ENCODE data around the gene TSNAXIP1. TPM values are rescaled to one million over a fixed set of nuclear protein-coding genes. Genes with fewer than 3 reads are reported as not detected.

Gene TSNAXIP1
- total RNA-seq, 2 experiments from 2014 or later, result 0.40 to 0.47 TPM

DNA sequence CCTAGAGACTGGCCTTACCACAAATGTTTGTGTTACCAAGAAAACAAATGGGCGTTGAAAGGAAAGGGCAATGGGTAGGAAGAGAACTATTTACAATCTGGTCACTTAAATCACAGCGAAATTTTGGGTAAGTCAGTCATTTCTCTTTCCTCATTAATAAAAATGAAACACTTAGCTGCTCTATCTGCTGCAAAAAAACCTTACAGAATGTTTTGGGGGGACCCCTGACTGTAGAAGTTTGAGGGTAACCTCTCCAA is 39.3 kb downstream of the TSNAXIP1 start:
- H3K27me3 Mint-ChIP-seq, result no peaks in the 10 kb centered on the region
- H3K36me3 Mint-ChIP-seq (ENCODE audit: low read depth), result peaks cover 28% of the 10 kb centered on the region

GRCh38 chr16:67846320-67847063 is 39.8 kb downstream of the TSNAXIP1 start, which contains the start of gene NUTF2:
TSS of gene NUTF2 (plus strand) at chr16:67846933. CDS start at chr16:67865131, 18,198 bp downstream.
- Mint-ChIP-seq H3K27me3 (no peaks in the 10 kb centered on the region), H3K27ac (peak within 1 kb of the TSS; percentile 94), H3K36me3 (ENCODE audit: low read depth) (peaks cover 28% of the 10 kb centered on the region), H3K4me3 (peak within 1 kb of the TSS; percentile 93), H3K4me1 (ENCODE audit: low read depth) (peaks cover 41% of the 10 kb centered on the region), H3K9me3 (no peaks in the 10 kb centered on the region)
- ATAC-seq (peak; percentile 71), DNase-seq (peak; percentile 97)
- no peak for TF ChIP-seq CTCF (IDR thresholded peaks at IDR 0.05)
- intact Hi-C loops (cut with micrococcal nuclease), result no loop called here
- ChIA-PET POLR2A (interaction anchor here (0.6 to 3.9 kb wide), 9 partner anchors 9 to 365 kb away, joined by 3 to 22 read pairs (median 3); partner anchors contain the start of gene ATP6V0D1), CTCF (interaction anchor here (0.8 to 4.1 kb wide), 5 partner anchors 9 to 325 kb away, joined by 3 to 30 read pairs (median 5); partner anchors contain the start of gene NRN1L)

More for the DNA sequence above, 39.3 kb downstream of the TSNAXIP1 start:
- no peaks in the 10 kb centered on the region for H3K9me3 Mint-ChIP-seq
- ChIA-PET POLR2A (interaction anchor here (0.6 to 3.9 kb wide), 8 partner anchors 9 to 365 kb away, joined by 3 to 22 read pairs (median 3); partner anchors contain the start of gene ATP6V0D1), CTCF (interaction anchor here (0.8 to 4.1 kb wide), 4 partner anchors 10 to 38 kb away, joined by 3 to 30 read pairs (median 5); partner anchors contain the start of gene NRN1L)
- TF ChIP-seq CTCF (IDR thresholded peaks at IDR 0.05), result no peak
- intact Hi-C loops (cut with micrococcal nuclease), result no loop called here
- peak overlapping the region; percentile 93 for H3K4me3 Mint-ChIP-seq
- peaks cover 42% of the 10 kb centered on the region for H3K4me1 Mint-ChIP-seq (ENCODE audit: low read depth)
- peak overlapping the region; percentile 94 for H3K27ac Mint-ChIP-seq
- no peak for ATAC-seq
- DNase-seq, result no peak

DNA sequence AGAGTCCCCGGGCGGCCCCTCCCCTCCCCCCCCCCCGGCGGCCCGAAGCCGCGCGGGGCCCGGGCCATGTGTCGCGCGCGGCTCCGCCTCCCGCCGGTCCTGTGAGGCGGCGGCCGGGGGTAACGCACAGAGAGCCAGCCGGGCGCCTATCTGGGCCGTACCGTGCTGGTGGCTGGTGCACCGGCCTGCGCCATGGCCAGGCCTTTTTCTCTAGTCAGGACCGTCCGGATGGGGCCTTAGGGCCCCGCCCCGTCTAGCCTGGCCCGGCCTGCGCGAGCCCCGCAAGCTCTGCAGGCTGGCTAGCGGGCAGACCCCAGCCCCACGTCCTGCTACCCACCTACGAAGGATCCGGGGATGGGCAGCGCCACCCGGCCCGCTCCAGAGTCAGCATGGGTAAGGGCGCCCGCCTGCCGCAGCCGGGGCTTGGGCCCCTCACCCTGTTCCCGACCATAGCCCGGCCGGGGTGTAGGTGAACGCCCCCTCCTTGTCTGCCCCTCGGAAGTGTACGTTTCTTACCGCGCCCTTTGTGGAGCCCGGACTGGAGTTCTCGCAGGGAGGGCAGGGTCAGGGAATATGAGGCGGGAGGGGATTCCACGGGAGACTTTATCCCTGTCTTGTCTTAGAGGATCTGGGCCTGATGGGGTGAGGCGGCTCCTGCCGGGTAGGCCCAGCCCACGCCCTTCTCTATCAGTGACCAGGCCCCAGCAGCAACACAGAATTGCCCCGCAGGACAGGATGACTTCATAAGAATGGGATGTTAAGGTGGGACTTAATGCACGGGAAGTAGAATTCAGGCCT is 40.6 kb downstream of the TSNAXIP1 start, which contains the start of gene CENPT:
Gene CENPT, minus strand, starts transcription at position 630 of the 798 bp plus-strand sequence. CDS start 13,834 bp downstream, outside the sequence.
- peak; percentile 69 for DNase-seq
- TF ChIP-seq CTCF (IDR thresholded peaks at IDR 0.05), result no peak
- peak within 1 kb of the TSS; percentile 94 for H3K27ac Mint-ChIP-seq
- ATAC-seq, result peak; percentile 46
- H3K36me3 Mint-ChIP-seq (ENCODE audit: low read depth), result peaks cover 28% of the 10 kb centered on the region
- ChIA-PET CTCF (interaction anchor here (0.9 to 2.1 kb wide), 3 partner anchors 31 to 326 kb away, joined by 3 to 14 read pairs (median 5); no protein-coding TSS in a partner anchor), POLR2A (interaction anchor here (0.7 to 3.9 kb wide), 8 partner anchors 10 to 271 kb away, joined by 3 to 22 read pairs (median 6); partner anchors contain the start of gene NRN1L)
- H3K4me3 Mint-ChIP-seq, result peak within 1 kb of the TSS; percentile 93
- peaks cover 39% of the 10 kb centered on the region for H3K4me1 Mint-ChIP-seq (ENCODE audit: low read depth)
- H3K9me3 Mint-ChIP-seq, result no peaks in the 10 kb centered on the region
- H3K27me3 Mint-ChIP-seq, result no peaks in the 10 kb centered on the region
- intact Hi-C loops (cut with micrococcal nuclease), result no loop called here

- ATAC-seq (no peak), DNase-seq (no peak)
- intact Hi-C loops (cut with micrococcal nuclease), result no loop called here
- no peak for TF ChIP-seq CTCF (IDR thresholded peaks at IDR 0.05)
- Mint-ChIP-seq H3K9me3 (no peaks in the 10 kb centered on the region), H3K4me3 (peak overlapping the region; percentile 93), H3K4me1 (ENCODE audit: low read depth) (peaks cover 39% of the 10 kb centered on the region), H3K27me3 (no peaks in the 10 kb centered on the region), H3K36me3 (ENCODE audit: low read depth) (peaks cover 27% of the 10 kb centered on the region), H3K27ac (peak overlapping the region; percentile 79)
- CTCF ChIA-PET, result interaction anchor here (1.5 to 2.1 kb wide), 3 partner anchors 21 to 35 kb away, joined by 3 to 14 read pairs (median 5); no protein-coding TSS in a partner anchor
- POLR2A ChIA-PET, result interaction anchor here (0.7 to 3.9 kb wide), 10 partner anchors 9 to 271 kb away, joined by 3 to 22 read pairs (median 4); partner anchors contain the start of genes NRN1L, RANBP10 and TSNAXIP1
Observed at GRCh38 chr16:67848118-67848517, 41.4 kb downstream of the TSNAXIP1 start.

Measured in activated CD8-positive, alpha-beta T cell treated with anti-CD3 and anti-CD28 coated beads for 36 hours (primary cell).